Liver (tissue), 9 donors: ENCODE data around the gene GOLGA6A. TPM values are rescaled to one million over a fixed set of nuclear protein-coding genes. Genes with fewer than 3 reads are reported as not detected.

Experiments used
- DNase-seq: peaks from one replicate; pipeline ENCODE4 v3.0.0-alpha.2; 2017; ENCODE audit warnings: low spot score
- H3K27ac ChIP-seq, 2 donors: one replicate each; pipeline ENCODE4 v1.7.0; 2013; ENCODE audit warnings: inconsistent platforms in 2 of 2, low read length in 2 of 2, control low read depth in 1 of 2, low read depth in 1 of 2, mild to moderate bottlenecking in 1 of 2
- H3K27me3 ChIP-seq, 4 donors: one replicate each; pipeline versions ENCODE4 v1.6.1 to v1.7.0; 2013; ENCODE audit warnings: low read length in 3 of 4, inconsistent platforms in 1 of 4, mild to moderate bottlenecking in 1 of 4, moderate library complexity in 1 of 4; ENCODE audit not compliant: control insufficient read depth in 4 of 4, insufficient read depth in 4 of 4
- H3K36me3 ChIP-seq, 4 donors: one replicate each; pipeline versions ENCODE4 v1.6.1 to v1.7.0; 2013; ENCODE audit warnings: low read length in 3 of 4, mild to moderate bottlenecking in 3 of 4, low read depth in 1 of 4, moderate library complexity in 1 of 4; ENCODE audit not compliant: control insufficient read depth in 4 of 4, insufficient read depth in 3 of 4
- H3K4me1 ChIP-seq, 4 donors: one replicate each; pipeline versions ENCODE4 v1.6.1 to v1.7.0; 2013; ENCODE audit warnings: low read length in 3 of 4, mild to moderate bottlenecking in 3 of 4, moderate library complexity in 1 of 4; ENCODE audit not compliant: control insufficient read depth in 4 of 4, insufficient read depth in 4 of 4
- H3K4me3 ChIP-seq, 3 donors: one replicate each; pipeline versions ENCODE4 v1.6.1 to v1.7.0; 2013; ENCODE audit warnings: low read length in 3 of 3, control low read depth in 1 of 3, low read depth in 1 of 3, mild to moderate bottlenecking in 1 of 3
- H3K9ac ChIP-seq, 2 donors: one replicate each; pipeline ENCODE4 v1.7.0; 2013; ENCODE audit warnings: low read length in 2 of 2, mild to moderate bottlenecking in 2 of 2, moderate library complexity in 2 of 2, control low read depth in 1 of 2, low read depth in 1 of 2
- H3K9me3 ChIP-seq, 4 donors: one replicate each; pipeline versions ENCODE4 v1.6.1 to v1.7.0; 2013; ENCODE audit warnings: low read length in 3 of 4; ENCODE audit not compliant: control insufficient read depth in 4 of 4
- CTCF ChIP-seq: fragments of 150-350 bp; IDR thresholded peaks from 2 replicates; pipeline ENCODE4 v1.5.1; 2017; ENCODE audit warnings: improper control_type of control experiment, low read depth, low read length; ENCODE audit not compliant: missing input control
- EGR1 ChIP-seq, 2 donors: IDR thresholded peaks; 2 replicates each; pipeline ENCODE4 v1.6.1; 2016 to 2018; ENCODE audit warnings: antibody characterized with exemption in 2 of 2, low read depth in 2 of 2
- FOXA1 ChIP-seq: IDR thresholded peaks from 2 replicates; pipeline ENCODE4 v1.6.1; 2016; ENCODE audit warnings: antibody characterized with exemption
- FOXA2 ChIP-seq: IDR thresholded peaks from 2 replicates; pipeline ENCODE4 v1.6.1; 2016; ENCODE audit warnings: antibody characterized with exemption
- GABPA ChIP-seq, 2 donors: IDR thresholded peaks in 1 of 2; conservative IDR thresholded peaks in 1 of 2; 2 replicates each; pipeline ENCODE4 v1.6.1; 2016; ENCODE audit warnings: antibody characterized with exemption in 2 of 2, mild to moderate bottlenecking in 1 of 2, moderate library complexity in 1 of 2
- HNF4A ChIP-seq, 2 donors: conservative IDR thresholded peaks; 2 replicates each; pipeline ENCODE4 v1.6.1; 2016; ENCODE audit warnings: antibody characterized with exemption in 2 of 2, mild to moderate bottlenecking in 2 of 2
- HNF4G ChIP-seq: IDR thresholded peaks from 2 replicates; pipeline ENCODE4 v1.6.1; 2016; ENCODE audit warnings: antibody characterized with exemption
- JUND ChIP-seq, 2 donors: IDR thresholded peaks; 2 replicates each; pipeline ENCODE4 v1.6.1; 2016; ENCODE audit warnings: antibody characterized with exemption in 2 of 2
- MAX ChIP-seq: IDR thresholded peaks from 2 replicates; pipeline ENCODE4 v1.6.1; 2016; ENCODE audit warnings: antibody characterized with exemption
- NR2F2 ChIP-seq: IDR thresholded peaks from 2 replicates; pipeline ENCODE4 v1.6.1; 2016; ENCODE audit warnings: antibody characterized with exemption
- RAD21 ChIP-seq, 2 donors: IDR thresholded peaks; 2 replicates each; pipeline ENCODE4 v1.6.1; 2016; ENCODE audit warnings: antibody characterized with exemption in 2 of 2, mild to moderate bottlenecking in 2 of 2
- RXRA ChIP-seq, 2 donors: IDR thresholded peaks; 2 replicates each; pipeline ENCODE4 v1.6.1; 2017 to 2018; ENCODE audit warnings: antibody characterized with exemption in 2 of 2, mild to moderate bottlenecking in 1 of 2
- SP1 ChIP-seq: IDR thresholded peaks from 2 replicates; pipeline ENCODE4 v1.6.1; 2018; ENCODE audit warnings: antibody characterized with exemption, mild to moderate bottlenecking
- TAF1 ChIP-seq: conservative IDR thresholded peaks from 2 replicates; pipeline ENCODE4 v1.6.1; 2016; ENCODE audit warnings: antibody characterized with exemption, mild to moderate bottlenecking
- YY1 ChIP-seq: IDR thresholded peaks from 2 replicates; pipeline ENCODE4 v1.6.1; 2016; ENCODE audit warnings: antibody characterized with exemption, mild to moderate bottlenecking
- ZBTB33 ChIP-seq: IDR thresholded peaks from 2 replicates; pipeline ENCODE4 v1.6.1; 2016; ENCODE audit warnings: antibody characterized with exemption
- WGBS: extraction: QIAGEN DNeasy Blood & Tissue Kit; methylation state at CpG from one replicate; pipeline ENCODE4 v1.1.7; 2013; 5-methylcytosine and 5-hydroxymethylcytosine counted together
- polyA plus RNA-seq, 2 donors: library from polyadenylated mRNA; stranded (reverse) in 1 of 2; unstranded in 1 of 2; fragments of 200-250 nt in 1 of 2; fragments of >200 nt in 1 of 2; fragmentation: Nextera tagmentation in 1 of 2; extraction: Ambion mirVana in 1 of 2; gene quantifications; one replicate each; pipeline versions ENCODE4 v1.2.1 to v1.2.3, GENCODE V29; 2013 to 2015
- total RNA-seq, 2 donors: library from RNA; depleted of rRNA; stranded (reverse); fragments of >200 nt; gene quantifications; one replicate each; pipeline ENCODE4 v1.2.3, GENCODE V29; 2014
- donor health status: healthy.
- donor health status: healthy.
- donor health status: healthy.
- donor health status: healthy.
- donor health status: healthy.

Gene GOLGA6A
- total and polyA plus RNA-seq, 4 donors: 0.06 to 1.4 (median 0.63) TPM

- H3K27me3 ChIP-seq: no peaks in the 10 kb centered on the region
- peaks cover 0 to 2% (median 0%) of the 10 kb centered on the region in 4 donors for H3K36me3 ChIP-seq
- H3K4me3 ChIP-seq: no peak overlapping the region
- no peak for DNase-seq
- 89% methylated on average over 7 of the region's 7 CpGs for WGBS
- peaks cover 0 to 4% (median 3%) of the 10 kb centered on the region in 4 donors for H3K4me1 ChIP-seq
- no peaks in the 10 kb centered on the region for H3K9me3 ChIP-seq
- no peak overlapping the region for H3K9ac ChIP-seq
- H3K27ac ChIP-seq: no peak overlapping the region
- no peak for TF ChIP-seq RAD21 (IDR thresholded peaks at IDR 0.05)
- no peak for TF ChIP-seq NR2F2
- TF ChIP-seq TAF1: no peak
- TF ChIP-seq FOXA2: no peak
- TF ChIP-seq EGR1 (IDR thresholded peaks at IDR 0.05; ENCODE audit: low read depth in 2 of 2): no peak
- no peak for TF ChIP-seq JUND (IDR thresholded peaks at IDR 0.05)
- TF ChIP-seq RXRA (IDR thresholded peaks at IDR 0.05): no peak
- TF ChIP-seq GABPA (IDR thresholded peaks at IDR 0.05 in 1 of 2, conservative IDR thresholded peaks at IDR 0.05 in 1 of 2): no peak
- no peak for TF ChIP-seq HNF4G
- no peak for TF ChIP-seq HNF4A (conservative IDR thresholded peaks at IDR 0.05)
- no peak for TF ChIP-seq MAX
- TF ChIP-seq SP1: no peak
- TF ChIP-seq CTCF: no peak
These were observed 38.7 kb downstream of the GOLGA6A start for GRCh38 chr15:74043425-74044266.

GRCh38 chr15:74042603-74043424, 39.5 kb downstream of the GOLGA6A start:
- Histone ChIP-seq H3K9me3 (no peaks in the 10 kb centered on the region), H3K36me3 (peaks cover 0 to 2% (median 0%) of the 10 kb centered on the region in 4 donors), H3K27me3 (no peaks in the 10 kb centered on the region), H3K4me3 (no peak overlapping the region), H3K27ac (no peak overlapping the region), H3K4me1 (no peaks in the 10 kb centered on the region), H3K9ac (no peak overlapping the region)
- no peak for DNase-seq
- no peak for TF ChIP-seq TAF1
- no peak for TF ChIP-seq GABPA (IDR thresholded peaks at IDR 0.05 in 1 of 2, conservative IDR thresholded peaks at IDR 0.05 in 1 of 2)
- WGBS: 93% methylated on average over 11 of the region's 11 CpGs

- no peaks in the 10 kb centered on the region for H3K4me1 ChIP-seq
- H3K27ac ChIP-seq: no peak overlapping the region
- H3K27me3 ChIP-seq: no peaks in the 10 kb centered on the region
- H3K36me3 ChIP-seq: peaks cover 0 to 2% (median 0%) of the 10 kb centered on the region in 4 donors
- no peak overlapping the region for H3K4me3 ChIP-seq
- TF ChIP-seq MAX (no peak), NR2F2 (no peak), FOXA1 (no peak), RAD21 (IDR thresholded peaks at IDR 0.05) (no peak), JUND (IDR thresholded peaks at IDR 0.05) (no peak), YY1 (no peak), SP1 (no peak), RXRA (IDR thresholded peaks at IDR 0.05) (no peak), ZBTB33 (no peak), HNF4G (no peak), TAF1 (no peak)
- no peak for DNase-seq
- no peak overlapping the region for H3K9ac ChIP-seq
- 89% methylated on average over 8 of the region's 8 CpGs for WGBS
- no peaks in the 10 kb centered on the region for H3K9me3 ChIP-seq
These were observed 40.4 kb downstream of the GOLGA6A start for GRCh38 chr15:74041777-74042435.
